ENCODE results near the gene LIPC. TPM values are rescaled to one million over a fixed set of nuclear protein-coding genes. Genes with fewer than 3 reads are reported as not detected.
A peak's percentile ranks its signal among the peaks of the same experiment; 100 is the strongest.

Gene LIPC
- total RNA-seq, 2 donors from 2014 or later, result 0.17 to 0.26 TPM

DNA sequence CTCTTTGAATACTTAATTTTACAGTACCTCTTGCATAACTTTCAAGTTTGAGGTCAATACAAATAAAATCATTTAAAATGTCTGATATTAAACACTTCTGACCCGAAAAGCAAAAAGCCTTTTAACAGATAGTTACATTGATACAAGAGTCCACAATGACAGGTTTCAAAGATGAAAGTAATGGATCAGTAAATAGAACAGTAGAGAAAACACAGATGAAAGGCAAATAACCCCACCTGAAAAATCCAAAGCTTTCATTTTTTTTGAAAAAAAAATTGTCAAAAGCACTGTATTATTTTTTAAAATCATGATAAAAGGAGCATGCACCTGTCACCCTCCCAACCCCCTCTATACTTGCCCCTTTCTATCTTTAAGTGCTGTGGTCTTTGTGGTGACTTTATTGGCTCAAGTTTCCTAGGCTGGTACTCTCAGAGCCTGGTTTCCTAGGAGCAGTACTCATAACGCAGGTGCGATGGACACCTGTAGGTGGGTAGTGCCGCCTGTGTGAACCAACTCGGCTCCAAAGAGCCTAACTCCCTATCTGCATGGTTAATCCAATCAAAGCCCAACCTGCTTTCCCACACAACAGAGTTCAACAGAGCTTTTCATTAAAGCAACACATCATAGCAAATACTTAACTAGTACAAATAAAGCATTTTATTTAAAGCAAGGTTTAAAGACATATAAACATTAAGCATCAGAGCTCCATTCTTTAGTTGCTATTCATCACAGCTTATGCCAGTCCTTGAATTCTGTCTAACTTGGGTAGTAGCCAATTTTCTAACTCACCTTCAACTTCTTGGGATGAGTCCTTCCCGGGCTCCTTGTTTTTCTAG lies 32.2 kb downstream of the LIPC start:
- no peak for ATAC-seq (replicated peaks)

GRCh38 chr15:58465070-58465469 lies 33.3 kb downstream of the LIPC start:
- Mint-ChIP-seq H3K36me3 (ENCODE audit: low read depth) (no peaks in the 10 kb centered on the region), H3K4me3 (no peak overlapping the region), H3K9me3 (no peaks in the 10 kb centered on the region), H3K4me1 (peaks cover 16% of the 10 kb centered on the region), H3K27ac (peak overlapping the region; percentile 37), H3K27me3 (no peaks in the 10 kb centered on the region)
- ATAC-seq (replicated peaks), result no peak

More for the DNA sequence above, 32.2 kb downstream of the LIPC start:
- H3K4me1 Mint-ChIP-seq, result peaks cover 16% of the 10 kb centered on the region
- peak overlapping the region; percentile 76 for H3K27ac Mint-ChIP-seq
- H3K4me3 Mint-ChIP-seq, result no peak overlapping the region
- H3K27me3 Mint-ChIP-seq, result no peaks in the 10 kb centered on the region
- no peaks in the 10 kb centered on the region for H3K9me3 Mint-ChIP-seq
- H3K36me3 Mint-ChIP-seq (ENCODE audit: low read depth), result no peaks in the 10 kb centered on the region

DNA sequence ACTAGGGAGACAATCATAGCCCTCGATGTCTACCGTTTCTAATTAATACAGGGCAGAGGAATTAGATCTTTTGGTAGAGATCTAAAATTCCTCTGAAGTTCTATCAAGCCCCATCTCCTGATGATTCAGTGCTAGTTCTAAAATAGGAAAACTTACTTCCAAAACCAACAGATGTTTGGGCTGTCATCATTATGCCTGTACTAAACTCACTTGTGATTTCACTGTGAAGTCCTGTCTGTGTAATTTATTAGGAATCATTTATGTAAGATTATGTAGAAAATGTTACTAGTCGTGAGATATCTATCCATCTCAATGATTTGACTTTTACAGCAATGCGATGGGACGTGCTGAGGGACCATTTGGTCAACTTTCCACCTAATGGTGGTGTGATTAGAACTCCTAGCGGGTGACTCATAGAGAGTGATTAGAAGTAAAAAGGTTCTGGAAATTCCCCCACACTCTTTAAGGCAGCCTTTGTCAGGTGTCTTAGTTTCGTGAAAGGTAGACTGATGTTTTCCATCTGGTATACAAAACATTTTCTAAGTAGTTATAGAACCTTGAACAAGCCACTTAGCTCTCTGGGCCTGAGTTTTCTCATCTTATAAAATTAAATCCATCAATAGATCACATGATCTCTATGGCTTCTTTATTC lies 34.2 kb downstream of the LIPC start:
- no peaks in the 10 kb centered on the region for H3K36me3 Mint-ChIP-seq (ENCODE audit: low read depth)
- H3K9me3 Mint-ChIP-seq, result no peaks in the 10 kb centered on the region
- no peak overlapping the region for H3K4me3 Mint-ChIP-seq
- H3K27me3 Mint-ChIP-seq, result no peaks in the 10 kb centered on the region
- H3K27ac Mint-ChIP-seq, result peak overlapping the region; percentile 37
- peak; percentile 79 for ATAC-seq (replicated peaks)
- H3K4me1 Mint-ChIP-seq, result peaks cover 16% of the 10 kb centered on the region

- H3K4me3 Mint-ChIP-seq, result no peak overlapping the region
- ATAC-seq (replicated peaks), result no peak
- peak overlapping the region; percentile 37 for H3K27ac Mint-ChIP-seq
- H3K4me1 Mint-ChIP-seq, result peaks cover 16% of the 10 kb centered on the region
- H3K9me3 Mint-ChIP-seq, result no peaks in the 10 kb centered on the region
- no peaks in the 10 kb centered on the region for H3K36me3 Mint-ChIP-seq (ENCODE audit: low read depth)
- H3K27me3 Mint-ChIP-seq, result no peaks in the 10 kb centered on the region
Observed at GRCh38 chr15:58466566-58466965, 34.8 kb downstream of the LIPC start.

DNA sequence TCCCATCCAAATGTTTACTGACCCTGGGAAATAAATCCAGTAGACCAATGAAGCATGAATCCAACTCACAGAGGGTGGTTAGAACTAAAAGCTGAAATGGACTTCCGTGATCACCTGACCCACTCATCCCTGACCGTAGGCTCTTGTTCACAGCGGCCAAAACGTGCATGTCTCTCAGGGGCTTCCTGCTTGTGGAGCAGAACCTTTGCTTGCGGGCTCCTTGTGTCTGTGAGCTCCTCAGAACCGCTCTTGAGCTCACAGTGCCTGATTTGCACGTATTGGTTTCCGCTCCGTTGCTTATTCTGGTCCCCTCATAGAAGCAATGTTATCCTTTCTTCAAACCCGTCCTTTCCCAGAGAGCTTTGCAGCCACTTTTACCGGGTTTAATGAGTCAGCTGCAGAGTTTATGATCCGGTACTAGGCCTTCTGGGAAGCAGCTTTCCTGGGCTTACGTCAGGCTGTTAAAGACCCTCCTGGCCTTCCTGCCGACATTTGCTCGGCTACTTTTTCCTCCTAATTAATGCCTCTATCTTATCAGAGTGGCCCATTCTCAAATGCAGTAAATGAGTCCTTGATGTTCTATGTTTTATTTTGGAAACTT lies 35.4 kb downstream of the LIPC start:
- Mint-ChIP-seq H3K27ac (no peak overlapping the region), H3K4me1 (peaks cover 11% of the 10 kb centered on the region), H3K9me3 (no peaks in the 10 kb centered on the region), H3K36me3 (ENCODE audit: low read depth) (no peaks in the 10 kb centered on the region), H3K4me3 (no peak overlapping the region), H3K27me3 (no peaks in the 10 kb centered on the region)
- ATAC-seq (replicated peaks), result no peak

GRCh38 chr15:58467722-58468423 lies 36.1 kb downstream of the LIPC start:
- no peaks in the 10 kb centered on the region for H3K36me3 Mint-ChIP-seq (ENCODE audit: low read depth)
- H3K27me3 Mint-ChIP-seq, result no peaks in the 10 kb centered on the region
- no peak overlapping the region for H3K4me3 Mint-ChIP-seq
- H3K9me3 Mint-ChIP-seq, result no peaks in the 10 kb centered on the region
- peaks cover 10% of the 10 kb centered on the region for H3K4me1 Mint-ChIP-seq
- no peak overlapping the region for H3K27ac Mint-ChIP-seq
- no peak for ATAC-seq (replicated peaks)

GRCh38 chr15:58469432-58470353 lies 37.9 kb downstream of the LIPC start:
- no peak for ATAC-seq (replicated peaks)
- H3K4me1 Mint-ChIP-seq, result peaks cover 18% of the 10 kb centered on the region
- no peaks in the 10 kb centered on the region for H3K36me3 Mint-ChIP-seq (ENCODE audit: low read depth)
- H3K27me3 Mint-ChIP-seq, result no peaks in the 10 kb centered on the region
- H3K9me3 Mint-ChIP-seq, result no peaks in the 10 kb centered on the region
- H3K4me3 Mint-ChIP-seq, result no peak overlapping the region
- H3K27ac Mint-ChIP-seq, result no peak overlapping the region

GRCh38 chr15:58471348-58471747 lies 39.6 kb downstream of the LIPC start:
- ATAC-seq (replicated peaks), result no peak
- Mint-ChIP-seq H3K4me3 (no peak overlapping the region), H3K9me3 (no peaks in the 10 kb centered on the region), H3K27me3 (no peaks in the 10 kb centered on the region), H3K4me1 (peaks cover 28% of the 10 kb centered on the region), H3K27ac (no peak overlapping the region), H3K36me3 (ENCODE audit: low read depth) (no peaks in the 10 kb centered on the region)

DNA sequence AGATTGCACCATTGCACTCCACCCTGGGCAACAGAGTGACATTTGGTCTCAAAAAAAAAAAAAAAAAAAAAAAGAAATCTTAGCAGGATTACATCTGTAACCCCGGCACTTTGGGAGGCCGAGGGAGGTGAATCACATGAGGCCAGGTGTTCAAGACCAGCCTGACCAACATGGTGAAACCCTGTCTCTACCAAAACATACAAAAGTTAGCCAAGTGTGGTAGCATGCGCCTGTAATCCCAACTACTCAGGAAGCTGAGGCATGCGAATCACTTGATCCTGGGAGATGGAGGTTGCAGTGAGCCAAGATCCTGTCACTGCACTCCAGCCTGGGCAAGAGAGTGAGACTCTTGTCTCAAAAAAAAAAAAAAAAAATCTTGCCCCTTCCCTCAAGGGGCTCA lies 40.4 kb downstream of the LIPC start:
- H3K27me3 Mint-ChIP-seq, result no peaks in the 10 kb centered on the region
- peak overlapping the region; percentile 82 for H3K4me3 Mint-ChIP-seq
- peaks cover 31% of the 10 kb centered on the region for H3K4me1 Mint-ChIP-seq
- no peaks in the 10 kb centered on the region for H3K36me3 Mint-ChIP-seq (ENCODE audit: low read depth)
- no peaks in the 10 kb centered on the region for H3K9me3 Mint-ChIP-seq
- H3K27ac Mint-ChIP-seq, result peak overlapping the region; percentile 96
- ATAC-seq (replicated peaks), result no peak

GRCh38 chr15:58472821-58473581 lies 41.2 kb downstream of the LIPC start:
- Mint-ChIP-seq H3K27me3 (no peaks in the 10 kb centered on the region), H3K4me1 (peaks cover 33% of the 10 kb centered on the region), H3K9me3 (no peaks in the 10 kb centered on the region), H3K27ac (peak overlapping the region; percentile 96), H3K4me3 (peak overlapping the region; percentile 82), H3K36me3 (ENCODE audit: low read depth) (no peaks in the 10 kb centered on the region)
- peak; percentile 83 for ATAC-seq (replicated peaks)

GRCh38 chr15:58473724-58474123 lies 41.9 kb downstream of the LIPC start:
- Mint-ChIP-seq H3K4me3 (peak overlapping the region; percentile 82), H3K27me3 (no peaks in the 10 kb centered on the region)

GRCh38 chr15:58474741-58475323 lies 43.0 kb downstream of the LIPC start:
- H3K36me3 Mint-ChIP-seq (ENCODE audit: low read depth), result no peaks in the 10 kb centered on the region
- H3K27me3 Mint-ChIP-seq, result no peaks in the 10 kb centered on the region

More at GRCh38 chr15:58473724-58474123, 41.9 kb downstream of the LIPC start:
- peak; percentile 47 for ATAC-seq (replicated peaks)
- Mint-ChIP-seq H3K36me3 (ENCODE audit: low read depth) (no peaks in the 10 kb centered on the region), H3K27ac (peak overlapping the region; percentile 96), H3K9me3 (no peaks in the 10 kb centered on the region), H3K4me1 (peaks cover 33% of the 10 kb centered on the region)

More at GRCh38 chr15:58474741-58475323, 43.0 kb downstream of the LIPC start:
- no peak for ATAC-seq (replicated peaks)
- no peaks in the 10 kb centered on the region for H3K9me3 Mint-ChIP-seq
- H3K27ac Mint-ChIP-seq, result peak overlapping the region; percentile 79
- peak overlapping the region; percentile 26 for H3K4me3 Mint-ChIP-seq
- H3K4me1 Mint-ChIP-seq, result peaks cover 33% of the 10 kb centered on the region
